Activated CD8-positive, alpha-beta memory T cell treated with anti-CD3 and anti-CD28 coated beads for 4 hours (primary cell): Measurements from ENCODE around the gene MMRN1.
A peak's percentile ranks its signal among the peaks of the same experiment; 100 is the strongest.

Experiments used
- DNase-seq, 2 donors: peaks; one replicate each; pipeline ENCODE4 v3.0.0-alpha.2; 2020; ENCODE audit warnings: low read depth in 2 of 2

Gene MMRN1

GRCh38 chr4:89894649-89895550, at the start of gene MMRN1:
Gene MMRN1, plus strand, starts transcription at chr4:89894854. Its CDS starts 118 bp downstream, at chr4:89894972.
- no peak for DNase-seq

GRCh38 chr4:89847571-89848325, 46.9 kb upstream of the MMRN1 start:
- DNase-seq, result no peak

- DNase-seq, result no peak
These were observed 39.4 kb upstream of the MMRN1 start for GRCh38 chr4:89855236-89855635.

GRCh38 chr4:89860971-89861370, 33.7 kb upstream of the MMRN1 start:
- DNase-seq, result no peak

- DNase-seq, result no peak
These were observed 31.1 kb upstream of the MMRN1 start for GRCh38 chr4:89863533-89863932.

- DNase-seq, result no peak
These were observed 26.4 kb upstream of the MMRN1 start for GRCh38 chr4:89868276-89868675.

GRCh38 chr4:89868999-89869589, 25.6 kb upstream of the MMRN1 start:
- DNase-seq, result no peak

GRCh38 chr4:89871211-89871610, 23.4 kb upstream of the MMRN1 start:
- DNase-seq, result no peak

GRCh38 chr4:89876548-89876947, 18.1 kb upstream of the MMRN1 start:
- DNase-seq, result no peak

- no peak for DNase-seq
These were observed 16.0 kb upstream of the MMRN1 start for GRCh38 chr4:89878611-89879010.

- DNase-seq, result no peak
These were observed 15.4 kb upstream of the MMRN1 start for GRCh38 chr4:89879215-89879614.

- DNase-seq, result no peak
These were observed 5.4 kb upstream of the MMRN1 start for GRCh38 chr4:89889289-89889688.

GRCh38 chr4:89897867-89898266, 3.2 kb downstream of the MMRN1 start:
- DNase-seq, result no peak

GRCh38 chr4:89898304-89898716, 3.7 kb downstream of the MMRN1 start:
- DNase-seq, result no peak

GRCh38 chr4:89899152-89899551, 4.5 kb downstream of the MMRN1 start:
- DNase-seq, result no peak

- DNase-seq, result no peak
These were observed 5.2 kb downstream of the MMRN1 start for GRCh38 chr4:89899854-89900253.

- peak in 1 of 2 donors; percentile 14 for DNase-seq
These were observed 7.3 kb downstream of the MMRN1 start for GRCh38 chr4:89901808-89902431.

GRCh38 chr4:89904524-89904923, 9.9 kb downstream of the MMRN1 start:
- no peak for DNase-seq

- no peak for DNase-seq
These were observed 11.7 kb downstream of the MMRN1 start for GRCh38 chr4:89906316-89906715.

GRCh38 chr4:89906777-89907521, 12.3 kb downstream of the MMRN1 start:
- no peak for DNase-seq

- DNase-seq, result no peak
These were observed 15.2 kb downstream of the MMRN1 start for GRCh38 chr4:89909889-89910288.
